Astrocyte (in vitro differentiated cells and primary cell): Measurements from ENCODE around the gene TRIM67. TPM values are rescaled to one million over a fixed set of nuclear protein-coding genes. Genes with fewer than 3 reads are reported as not detected.

ENCODE experiments used
- DNase-seq: peaks from one replicate; pipeline ENCODE4 v3.0.0-alpha.2; 2010; ENCODE audit warnings: low read depth
- FAIRE-seq: peaks from 2 replicates; lab custom pipeline; 2011; peaks lifted over from hg19 to GRCh38; lab: Jason Lieb, UNC
- H2AFZ ChIP-seq: 2 replicates; pipeline ENCODE4 v1.6.0; 2012; ENCODE audit warnings: low read depth, low read length, inconsistent platforms
- H3K27ac ChIP-seq: 2 replicates; pipeline ENCODE4 v1.5.1; 2011; ENCODE audit warnings: low read depth, low read length, inconsistent platforms
- H3K27me3 ChIP-seq: 2 replicates; pipeline ENCODE4 v1.6.0; 2011; ENCODE audit warnings: low read length, inconsistent platforms; ENCODE audit not compliant: insufficient read depth
- H3K36me3 ChIP-seq: 2 replicates; pipeline ENCODE4 v1.5.1; 2011; ENCODE audit warnings: low read length, inconsistent platforms; ENCODE audit not compliant: insufficient read depth
- H3K4me1 ChIP-seq: 2 replicates; pipeline ENCODE4 v1.5.1; 2011; ENCODE audit warnings: low read length, inconsistent platforms; ENCODE audit not compliant: insufficient read depth
- H3K4me2 ChIP-seq: 2 replicates; pipeline ENCODE4 v1.6.0; 2012; ENCODE audit warnings: low read length, inconsistent platforms
- H3K4me3 ChIP-seq: 2 replicates; pipeline ENCODE4 v1.5.1; 2011; ENCODE audit warnings: low read depth, mild to moderate bottlenecking, low read length, inconsistent platforms; ENCODE audit not compliant: insufficient read depth
- H3K79me2 ChIP-seq: 2 replicates; pipeline ENCODE4 v1.6.0; 2012; ENCODE audit warnings: mild to moderate bottlenecking, low read length, inconsistent platforms; ENCODE audit not compliant: insufficient read depth
- H3K9ac ChIP-seq: 2 replicates; pipeline ENCODE4 v1.6.0; 2012; ENCODE audit warnings: mild to moderate bottlenecking, low read length, inconsistent platforms
- H3K9me3 ChIP-seq: 2 replicates; pipeline ENCODE4 v1.5.1; 2012; ENCODE audit warnings: low read depth, mild to moderate bottlenecking, low read length, inconsistent platforms; ENCODE audit not compliant: insufficient read depth
- H4K20me1 ChIP-seq: 2 replicates; pipeline ENCODE4 v1.6.0; 2012; ENCODE audit warnings: low read length, inconsistent platforms; ENCODE audit not compliant: insufficient read depth
- H3K27ac Mint-ChIP-seq: one replicate; pipeline ENCODE4 v1.8.0; 2021; ENCODE audit warnings: mild to moderate bottlenecking, mixed read lengths; ENCODE audit not compliant: unreplicated experiment
- H3K27me3 Mint-ChIP-seq: one replicate; pipeline ENCODE4 v1.8.0; 2021; ENCODE audit warnings: low read depth, mixed read lengths; ENCODE audit not compliant: unreplicated experiment
- H3K36me3 Mint-ChIP-seq: one replicate; pipeline ENCODE4 v1.8.0; 2021; ENCODE audit warnings: low read depth, mixed read lengths; ENCODE audit not compliant: unreplicated experiment
- H3K4me1 Mint-ChIP-seq: one replicate; pipeline ENCODE4 v1.8.0; 2021; ENCODE audit warnings: low read depth, mixed read lengths; ENCODE audit not compliant: unreplicated experiment
- H3K4me3 Mint-ChIP-seq: one replicate; pipeline ENCODE4 v1.8.0; 2021; ENCODE audit warnings: mild to moderate bottlenecking, moderate library complexity, mixed read lengths; ENCODE audit not compliant: unreplicated experiment
- H3K9me3 Mint-ChIP-seq: one replicate; pipeline ENCODE4 v1.8.0; 2021; ENCODE audit warnings: mild to moderate bottlenecking, mixed read lengths; ENCODE audit not compliant: unreplicated experiment
- CTCF ChIP-seq: IDR thresholded peaks from 2 replicates; pipeline ENCODE4 v1.5.1; 2011; ENCODE audit warnings: low read depth, mild to moderate bottlenecking, inconsistent platforms, low read length, moderate library complexity; ENCODE audit not compliant: insufficient read depth
- EZH2 ChIP-seq: IDR thresholded peaks from 2 replicates; pipeline ENCODE4 v1.6.1; 2012; ENCODE audit warnings: mild to moderate bottlenecking, low read length, inconsistent platforms; ENCODE audit not compliant: insufficient read depth
- total RNA-seq: library from RNA; stranded (reverse); gene quantifications from 2 replicates; pipeline ENCODE4 v1.2.1, GENCODE V29; 2021

The TRIM67 gene
- total RNA-seq, 1 donor from 2014 or later, result 0.89 TPM

GRCh38 chr1:231165371-231165770 is 3.5 kb downstream of the TRIM67 start:
- peaks cover 15% of the 10 kb centered on the region for H3K4me1 ChIP-seq
- no peaks in the 10 kb centered on the region for H3K79me2 ChIP-seq
- no peak overlapping the region for H3K9ac ChIP-seq
- Mint-ChIP-seq H3K36me3 (no peaks in the 10 kb centered on the region), H3K9me3 (no peaks in the 10 kb centered on the region), H3K4me1 (peaks cover 11% of the 10 kb centered on the region), H3K4me3 (no peak overlapping the region), H3K27ac (no peak overlapping the region), H3K27me3 (peaks cover 23% of the 10 kb centered on the region)
- H3K9me3 ChIP-seq, result no peaks in the 10 kb centered on the region
- DNase-seq, result no peak
- H3K27me3 ChIP-seq, result peaks cover 11% of the 10 kb centered on the region
- H3K4me2 ChIP-seq, result no peak overlapping the region
- FAIRE-seq, result no peak
- no peak overlapping the region for H3K4me3 ChIP-seq
- no peak overlapping the region for H2AFZ ChIP-seq
- no peak overlapping the region for H3K27ac ChIP-seq
- TF ChIP-seq CTCF (no peak), EZH2 (no peak)
- no peaks in the 10 kb centered on the region for H3K36me3 ChIP-seq
- no peaks in the 10 kb centered on the region for H4K20me1 ChIP-seq

GRCh38 chr1:231166398-231166797 is 4.5 kb downstream of the TRIM67 start:
- no peak for DNase-seq
- Mint-ChIP-seq H3K4me3 (no peak overlapping the region), H3K27me3 (peaks cover 18% of the 10 kb centered on the region), H3K4me1 (peaks cover 9% of the 10 kb centered on the region), H3K27ac (no peak overlapping the region), H3K36me3 (no peaks in the 10 kb centered on the region), H3K9me3 (no peaks in the 10 kb centered on the region)
- Histone ChIP-seq H3K79me2 (no peaks in the 10 kb centered on the region), H4K20me1 (no peaks in the 10 kb centered on the region), H3K27ac (no peak overlapping the region), H3K36me3 (no peaks in the 10 kb centered on the region), H3K4me2 (no peak overlapping the region), H3K9me3 (no peaks in the 10 kb centered on the region), H3K9ac (no peak overlapping the region), H2AFZ (no peak overlapping the region), H3K4me1 (peaks cover 11% of the 10 kb centered on the region), H3K27me3 (peaks cover 11% of the 10 kb centered on the region), H3K4me3 (no peak overlapping the region)
- TF ChIP-seq EZH2, result no peak
- TF ChIP-seq CTCF, result no peak
- FAIRE-seq, result no peak

GRCh38 chr1:231170875-231171274 is 9.0 kb downstream of the TRIM67 start:
- peaks cover 28% of the 10 kb centered on the region for H3K27me3 Mint-ChIP-seq
- H3K36me3 Mint-ChIP-seq, result peaks cover 3% of the 10 kb centered on the region
- Histone ChIP-seq H3K4me2 (no peak overlapping the region), H3K4me1 (no peaks in the 10 kb centered on the region), H3K27me3 (peaks cover 9% of the 10 kb centered on the region), H4K20me1 (no peaks in the 10 kb centered on the region), H3K36me3 (no peaks in the 10 kb centered on the region), H3K79me2 (no peaks in the 10 kb centered on the region), H2AFZ (no peak overlapping the region), H3K4me3 (no peak overlapping the region), H3K27ac (no peak overlapping the region), H3K9me3 (no peaks in the 10 kb centered on the region), H3K9ac (no peak overlapping the region)
- H3K9me3 Mint-ChIP-seq, result no peaks in the 10 kb centered on the region
- no peak overlapping the region for H3K27ac Mint-ChIP-seq
- no peak for FAIRE-seq
- DNase-seq, result no peak
- H3K4me3 Mint-ChIP-seq, result no peak overlapping the region
- H3K4me1 Mint-ChIP-seq, result peaks cover 17% of the 10 kb centered on the region
- no peak for TF ChIP-seq EZH2
- no peak for TF ChIP-seq CTCF
